GM12801 (cell line): ENCODE data around the gene PKP4.

Source experiments
- CTCF ChIP-seq: IDR thresholded peaks from one replicate; pipeline ENCODE4 v1.5.1; 2011; ENCODE audit warnings: control low read depth; ENCODE audit not compliant: insufficient read length; ENCODE audit errors: extremely low read depth

Gene PKP4

GRCh38 chr2:158557752-158558151 is 101.0 kb downstream of the PKP4 start:
- TF ChIP-seq CTCF, result no peak

DNA sequence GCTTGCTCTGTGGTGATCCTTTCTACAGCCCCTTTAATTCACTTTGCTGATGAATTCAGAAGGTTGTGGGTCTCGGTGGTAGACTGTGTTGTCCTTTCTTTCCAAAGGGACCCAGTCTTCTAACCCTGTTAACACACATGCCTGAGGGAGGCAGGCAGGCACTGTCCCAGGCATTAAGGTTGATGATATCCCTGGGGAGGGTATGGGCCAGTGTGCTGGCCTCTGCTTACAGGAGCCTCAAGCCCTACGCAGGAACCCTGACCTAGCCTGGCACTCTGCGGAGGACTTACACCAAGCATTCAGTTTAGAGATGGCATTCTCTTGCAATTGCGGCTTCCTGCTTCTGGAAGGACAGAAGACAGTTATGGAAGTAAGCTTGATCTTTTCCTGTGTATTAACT is 102.5 kb downstream of the PKP4 start:
- no peak for TF ChIP-seq CTCF

DNA sequence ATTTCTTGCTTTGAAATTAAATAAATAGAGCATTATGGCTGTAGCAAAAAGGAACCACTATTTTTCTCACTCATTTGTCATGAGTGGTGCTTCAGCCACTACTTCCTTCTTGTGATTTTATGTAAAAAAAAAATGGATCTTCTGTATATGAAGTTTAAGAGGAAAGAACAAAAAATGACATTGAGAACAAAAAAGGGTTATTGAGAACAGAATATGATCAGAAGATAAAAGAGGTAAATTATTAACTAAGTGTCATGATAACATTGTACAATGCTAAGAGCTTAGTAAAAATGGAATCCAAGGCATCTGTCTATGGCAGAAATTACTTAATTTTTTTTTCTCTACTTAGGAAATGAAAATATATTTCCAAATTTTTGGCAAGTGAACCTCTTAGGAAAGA is 103.5 kb downstream of the PKP4 start:
- TF ChIP-seq CTCF, result no peak

GRCh38 chr2:158561054-158561453 is 104.3 kb downstream of the PKP4 start:
- TF ChIP-seq CTCF, result no peak

GRCh38 chr2:158567208-158567607 is 110.5 kb downstream of the PKP4 start:
- TF ChIP-seq CTCF, result no peak

- TF ChIP-seq CTCF, result no peak
Measured at GRCh38 chr2:158569284-158569683, 112.5 kb downstream of the PKP4 start.

- no peak for TF ChIP-seq CTCF
Measured at GRCh38 chr2:158570869-158571268, 114.1 kb downstream of the PKP4 start.

DNA sequence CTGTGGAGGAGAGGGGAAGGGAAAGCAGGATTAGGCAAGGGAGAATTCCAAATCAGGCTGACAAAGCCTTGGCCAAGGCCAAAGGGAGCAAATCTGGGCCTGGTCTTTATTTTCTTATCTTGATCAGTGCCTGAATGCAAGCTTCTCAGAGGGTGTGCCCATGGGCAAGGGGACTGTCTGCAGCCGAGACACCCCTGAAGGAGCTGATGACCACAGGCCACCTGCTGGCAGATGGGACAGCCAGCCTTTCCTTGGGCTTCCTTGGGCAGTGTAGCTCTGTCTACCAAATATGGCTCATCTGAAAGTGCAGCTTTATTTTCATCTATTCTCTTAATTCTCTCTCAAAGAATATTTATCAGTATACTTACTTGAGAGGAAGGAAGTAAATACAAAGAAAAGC is 117.0 kb downstream of the PKP4 start:
- no peak for TF ChIP-seq CTCF
